Esophagus squamous epithelium (tissue), 5 donors: ENCODE measurements around the gene AP1S2. TPM values are rescaled to one million over a fixed set of nuclear protein-coding genes. Genes with fewer than 3 reads are reported as not detected.

Experiments
- DNase-seq: peaks from one replicate; lab custom pipeline; 2025; lab: John Stamatoyannopoulos, UW
- H3K27ac ChIP-seq, 4 donors: fragments of 200-600 bp; sonication (generic); one replicate each; pipeline ENCODE4 v1.5.1; 2016 to 2019; ENCODE audit warnings: mild to moderate bottlenecking in 1 of 4
- H3K27me3 ChIP-seq, 4 donors: fragments of 200-600 bp; sonication (generic); 1 replicate in 3 of 4; 2 replicates in 1 of 4; pipeline versions ENCODE4 v1.5.1 to v1.6.0; 2017 to 2021; ENCODE audit warnings: antibody characterized with exemption in 1 of 4
- H3K36me3 ChIP-seq, 3 donors: fragments of 200-600 bp; sonication (generic); one replicate each; pipeline ENCODE4 v1.5.1; 2016 to 2019
- H3K4me1 ChIP-seq, 3 donors: fragments of 200-600 bp; sonication (generic); one replicate each; pipeline ENCODE4 v1.5.1; 2017 to 2019
- H3K4me3 ChIP-seq, 4 donors: fragments of 200-600 bp; sonication (generic); 1 replicate in 3 of 4; 2 replicates in 1 of 4; pipeline ENCODE4 v1.5.1; 2016 to 2019; ENCODE audit warnings: mild to moderate bottlenecking in 2 of 4, moderate library complexity in 1 of 4
- H3K9me3 ChIP-seq, 3 donors: fragments of 200-600 bp; sonication (generic); one replicate each; pipeline ENCODE4 v1.5.1; 2016 to 2019
- POLR2A ChIP-seq, 4 donors: fragments of 450-650 bp; IDR thresholded peaks; one replicate each; pipeline ENCODE4 v1.6.1; 2017; ENCODE audit warnings: antibody characterized with exemption in 4 of 4, mild to moderate bottlenecking in 4 of 4, moderate library complexity in 3 of 4
- WGBS, 2 donors: methylation state at CpG; one replicate each; pipeline ENCODE4 v1.1.5; 2018; 5-methylcytosine and 5-hydroxymethylcytosine counted together
- intact Hi-C: fragments of 100-400 bp; cut with DNase I; formaldehyde crosslinking; loops from one replicate; pipeline ENCODE4 v1.15.0; 2022
- total RNA-seq, 4 donors: library from RNA; depleted of rRNA; stranded (reverse); fragments of >200 nt; gene quantifications; one replicate each; pipeline ENCODE4 v1.1.0, GENCODE V29; 2016
- TF ChIP-seq, protein P1 (sequence below), 6 experiments: fragments of 450-650 bp in 4 of 6; fragments of 200-600 bp in 2 of 6; sonication (generic) in 2 of 6; IDR thresholded peaks; one replicate each; pipeline ENCODE4 v1.5.1; 2016 to 2019; ENCODE audit warnings: antibody characterized with exemption in 6 of 6, mild to moderate bottlenecking in 4 of 6, moderate library complexity in 4 of 6
- donor health status: DM: yes; HTN: yes; CAD: no.

AP1S2 gene
- total RNA-seq, 4 donors from 2014 or later = 6.0 to 28.5 (median 17.6) TPM

DNA sequence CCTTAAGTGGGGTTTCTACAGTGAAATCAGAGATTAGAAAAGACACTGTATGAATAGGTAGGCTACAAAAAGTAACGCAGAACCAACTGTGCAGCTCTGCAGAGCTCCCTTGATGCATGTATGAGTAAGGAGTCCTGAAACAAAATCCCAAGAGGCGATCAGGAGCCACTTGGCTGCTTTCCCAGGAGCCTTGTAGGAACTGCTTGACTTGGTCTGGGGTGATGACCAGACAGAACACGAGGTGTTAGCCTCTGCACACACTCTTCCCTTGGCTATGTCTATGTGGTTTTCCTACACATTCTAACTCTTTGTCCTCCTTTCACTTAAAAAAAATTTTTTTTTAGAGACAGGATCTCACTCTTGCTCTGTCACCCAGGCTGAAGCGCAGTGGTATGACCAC is 22.8 kb upstream of the AP1S2 start:
- no peak overlapping the region for H3K4me3 ChIP-seq
- intact Hi-C loops = no loop called here
- whole genome bisulfite sequencing, 2 donors = 53 to 66% methylated on average over 3 of the region's 4 CpGs
- H3K36me3 ChIP-seq = no peaks in the 10 kb centered on the region
- DNase-seq = no peak
- no peak overlapping the region for H3K27ac ChIP-seq
- H3K9me3 ChIP-seq = no peaks in the 10 kb centered on the region
- no peaks in the 10 kb centered on the region for H3K4me1 ChIP-seq
- TF ChIP-seq, protein P1, sequence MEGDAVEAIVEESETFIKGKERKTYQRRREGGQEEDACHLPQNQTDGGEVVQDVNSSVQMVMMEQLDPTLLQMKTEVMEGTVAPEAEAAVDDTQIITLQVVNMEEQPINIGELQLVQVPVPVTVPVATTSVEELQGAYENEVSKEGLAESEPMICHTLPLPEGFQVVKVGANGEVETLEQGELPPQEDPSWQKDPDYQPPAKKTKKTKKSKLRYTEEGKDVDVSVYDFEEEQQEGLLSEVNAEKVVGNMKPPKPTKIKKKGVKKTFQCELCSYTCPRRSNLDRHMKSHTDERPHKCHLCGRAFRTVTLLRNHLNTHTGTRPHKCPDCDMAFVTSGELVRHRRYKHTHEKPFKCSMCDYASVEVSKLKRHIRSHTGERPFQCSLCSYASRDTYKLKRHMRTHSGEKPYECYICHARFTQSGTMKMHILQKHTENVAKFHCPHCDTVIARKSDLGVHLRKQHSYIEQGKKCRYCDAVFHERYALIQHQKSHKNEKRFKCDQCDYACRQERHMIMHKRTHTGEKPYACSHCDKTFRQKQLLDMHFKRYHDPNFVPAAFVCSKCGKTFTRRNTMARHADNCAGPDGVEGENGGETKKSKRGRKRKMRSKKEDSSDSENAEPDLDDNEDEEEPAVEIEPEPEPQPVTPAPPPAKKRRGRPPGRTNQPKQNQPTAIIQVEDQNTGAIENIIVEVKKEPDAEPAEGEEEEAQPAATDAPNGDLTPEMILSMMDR (IDR thresholded peaks at IDR 0.05) = no peak
- no peak for TF ChIP-seq POLR2A (IDR thresholded peaks at IDR 0.05)
- H3K27me3 ChIP-seq = no peaks in the 10 kb centered on the region

DNA sequence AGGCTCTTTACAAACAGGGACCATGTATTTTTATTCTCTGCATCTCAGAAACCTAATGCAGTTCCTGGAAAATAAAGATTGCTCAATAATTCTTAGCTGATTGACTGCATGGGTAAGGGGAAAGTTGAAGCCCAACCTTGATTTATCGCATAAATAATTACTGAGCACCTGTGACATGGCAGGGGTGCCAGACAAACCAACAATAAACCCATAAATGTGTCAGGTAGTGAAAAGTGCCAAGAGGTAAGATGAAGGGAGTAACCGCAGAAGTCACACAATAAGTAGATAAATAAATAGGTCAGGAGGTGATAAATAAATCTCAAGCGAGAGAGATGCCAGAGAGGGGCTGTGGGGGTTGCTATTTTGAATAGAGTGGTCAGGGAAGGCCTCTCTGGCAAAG is 20.1 kb upstream of the AP1S2 start:
- intact Hi-C loops = no loop called here

DNA sequence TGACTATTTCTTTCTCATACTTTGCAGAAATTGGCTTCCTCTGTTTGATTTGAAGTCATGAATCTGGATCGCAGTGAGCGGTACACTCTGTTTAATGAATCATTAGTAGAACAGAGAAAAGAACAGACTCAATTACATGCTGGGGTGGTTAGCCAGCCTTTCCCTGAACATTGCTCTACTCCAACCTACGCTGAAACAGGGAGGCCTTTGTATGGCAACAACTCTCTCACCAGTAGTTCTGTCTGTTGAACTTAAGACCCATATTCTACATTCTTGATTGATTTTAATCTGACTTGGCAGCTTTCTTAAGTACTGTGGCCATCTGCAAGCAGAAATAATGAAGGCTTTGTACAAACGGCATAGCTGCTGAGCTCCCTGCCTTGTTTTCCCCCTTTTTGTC is 19.0 kb upstream of the AP1S2 start:
- no peaks in the 10 kb centered on the region for H3K36me3 ChIP-seq
- no peak for TF ChIP-seq POLR2A (IDR thresholded peaks at IDR 0.05)
- TF ChIP-seq, protein P1 (IDR thresholded peaks at IDR 0.05) = no peak
- WGBS, 2 donors = 66 to 79% methylated on average over 3 to 4 of the region's 4 CpGs
- no peak for DNase-seq
- H3K4me1 ChIP-seq = no peaks in the 10 kb centered on the region
- intact Hi-C loops = no loop called here
- no peaks in the 10 kb centered on the region for H3K9me3 ChIP-seq
- no peak overlapping the region for H3K27ac ChIP-seq
- no peaks in the 10 kb centered on the region for H3K27me3 ChIP-seq
- H3K4me3 ChIP-seq = no peak overlapping the region

More for the DNA sequence above, 20.1 kb upstream of the AP1S2 start:
- no peak for TF ChIP-seq POLR2A (IDR thresholded peaks at IDR 0.05)
- TF ChIP-seq, protein P1 (IDR thresholded peaks at IDR 0.05) = no peak
- WGBS, 2 donors = 55 to 57% methylated on average over 3 of the region's 3 CpGs
- H3K27ac ChIP-seq = no peak overlapping the region
- no peaks in the 10 kb centered on the region for H3K36me3 ChIP-seq
- no peak for DNase-seq
- H3K4me1 ChIP-seq = no peaks in the 10 kb centered on the region
- H3K9me3 ChIP-seq = no peaks in the 10 kb centered on the region
- no peaks in the 10 kb centered on the region for H3K27me3 ChIP-seq
- no peak overlapping the region for H3K4me3 ChIP-seq

DNA sequence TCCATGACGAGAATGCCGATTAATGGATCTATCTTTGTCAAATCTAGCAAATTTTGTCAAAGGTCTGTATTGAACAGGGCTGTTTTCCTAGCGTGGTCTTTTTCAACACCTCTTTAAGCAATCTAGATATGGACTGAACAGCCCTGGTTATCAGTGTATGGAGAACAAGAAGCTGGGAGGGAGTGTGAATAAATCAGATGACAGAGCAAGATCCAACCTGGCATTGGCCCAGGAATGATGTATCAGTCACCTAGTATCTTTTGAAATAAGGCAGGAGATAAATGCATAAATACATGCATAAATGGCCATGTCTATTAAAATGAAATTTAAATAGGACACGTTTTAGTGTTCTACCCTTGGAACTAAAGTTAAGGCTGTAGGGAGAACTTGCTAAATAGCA is 15.7 kb upstream of the AP1S2 start:
- TF ChIP-seq, protein P1 (IDR thresholded peaks at IDR 0.05) = no peak
- TF ChIP-seq POLR2A (IDR thresholded peaks at IDR 0.05) = no peak
- no peaks in the 10 kb centered on the region for H3K9me3 ChIP-seq
- no peaks in the 10 kb centered on the region for H3K4me1 ChIP-seq
- no peaks in the 10 kb centered on the region for H3K36me3 ChIP-seq
- intact Hi-C loops = no loop called here
- H3K4me3 ChIP-seq = no peak overlapping the region
- no peaks in the 10 kb centered on the region for H3K27me3 ChIP-seq
- no peak overlapping the region for H3K27ac ChIP-seq
- no peak for DNase-seq
- 76 to 79% methylated on average over 3 to 4 of the region's 4 CpGs for WGBS, 2 donors

DNA sequence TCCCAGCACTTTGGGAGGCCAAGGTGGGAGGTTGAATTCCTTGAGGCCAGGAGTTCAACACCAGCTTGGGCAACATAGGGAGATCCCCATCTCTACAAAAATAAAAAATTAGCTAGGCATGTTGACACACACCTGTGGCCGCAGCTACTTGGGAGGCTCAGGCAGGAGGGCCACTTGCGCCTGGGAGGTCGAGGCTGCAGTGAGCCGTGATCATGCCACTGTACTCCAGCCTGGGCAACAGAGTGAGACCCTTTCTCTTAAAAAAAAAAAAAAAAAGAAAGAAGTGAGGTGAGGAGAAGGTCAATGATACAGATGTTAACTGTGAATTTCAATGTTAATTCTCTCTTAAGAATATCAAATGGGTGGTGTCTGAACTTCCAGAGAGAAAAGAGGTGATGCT is 15.1 kb upstream of the AP1S2 start:
- Histone ChIP-seq H3K9me3 (no peaks in the 10 kb centered on the region), H3K36me3 (no peaks in the 10 kb centered on the region), H3K4me3 (no peak overlapping the region), H3K27me3 (no peaks in the 10 kb centered on the region), H3K4me1 (no peaks in the 10 kb centered on the region), H3K27ac (no peak overlapping the region)
- intact Hi-C loops = no loop called here
- WGBS, 2 donors = 70 to 91% methylated on average over 2 to 3 of the region's 4 CpGs
- DNase-seq = no peak
- TF ChIP-seq, protein P1 (IDR thresholded peaks at IDR 0.05) = no peak
- no peak for TF ChIP-seq POLR2A (IDR thresholded peaks at IDR 0.05)
